Epithelial cell of proximal tubule (primary cell): ENCODE results near the gene NBEA. TPM values are rescaled to one million over a fixed set of nuclear protein-coding genes. Genes with fewer than 3 reads are reported as not detected.
"Not testable (repeated sequence)": the region's sequence is repeated elsewhere in the genome, so short reads cannot be mapped to it uniquely, and the experiment has no call there.

Source experiments
- DNase-seq: peaks from one replicate; pipeline ENCODE4 v3.0.0-alpha.2; 2011; ENCODE audit warnings: low read depth
- H3K4me3 ChIP-seq: 2 replicates; pipeline ENCODE4 v1.5.1; 2011; ENCODE audit warnings: low read depth, mild to moderate bottlenecking, low read length
- total RNA-seq: library from RNA; depleted of rRNA; stranded (reverse); fragments of >200 nt; gene quantifications from 2 replicates; pipeline ENCODE4 v1.2.3, GENCODE V29; 2015
- TF ChIP-seq, protein P1 (sequence below): conservative IDR thresholded peaks from 2 replicates; pipeline ENCODE4 v1.5.1; 2012; ENCODE audit warnings: low read depth, mild to moderate bottlenecking, low read length

Gene NBEA
- total RNA-seq, 1 donor from 2014 or later: 2.7 TPM

DNA sequence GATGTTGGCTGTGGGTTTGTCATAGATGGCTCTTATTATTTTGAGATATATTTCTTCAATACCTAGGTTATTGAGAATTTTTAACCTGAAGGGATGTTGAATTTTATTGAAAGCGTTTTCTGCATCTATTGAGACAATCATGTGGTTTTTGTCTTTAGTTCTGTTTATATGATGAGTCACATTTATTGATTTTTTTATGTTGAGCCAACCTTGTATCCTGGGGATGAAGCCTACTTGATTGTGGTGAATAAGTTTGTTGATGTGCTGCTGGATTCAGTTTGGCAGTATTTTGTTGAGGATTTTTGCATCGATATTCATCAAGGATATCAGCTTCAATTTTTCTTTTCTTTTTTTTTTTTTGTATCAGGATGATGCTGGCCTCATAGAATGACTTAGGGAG is 29.4 kb downstream of the NBEA start:
- DNase-seq: no peak
- TF ChIP-seq, protein P1, sequence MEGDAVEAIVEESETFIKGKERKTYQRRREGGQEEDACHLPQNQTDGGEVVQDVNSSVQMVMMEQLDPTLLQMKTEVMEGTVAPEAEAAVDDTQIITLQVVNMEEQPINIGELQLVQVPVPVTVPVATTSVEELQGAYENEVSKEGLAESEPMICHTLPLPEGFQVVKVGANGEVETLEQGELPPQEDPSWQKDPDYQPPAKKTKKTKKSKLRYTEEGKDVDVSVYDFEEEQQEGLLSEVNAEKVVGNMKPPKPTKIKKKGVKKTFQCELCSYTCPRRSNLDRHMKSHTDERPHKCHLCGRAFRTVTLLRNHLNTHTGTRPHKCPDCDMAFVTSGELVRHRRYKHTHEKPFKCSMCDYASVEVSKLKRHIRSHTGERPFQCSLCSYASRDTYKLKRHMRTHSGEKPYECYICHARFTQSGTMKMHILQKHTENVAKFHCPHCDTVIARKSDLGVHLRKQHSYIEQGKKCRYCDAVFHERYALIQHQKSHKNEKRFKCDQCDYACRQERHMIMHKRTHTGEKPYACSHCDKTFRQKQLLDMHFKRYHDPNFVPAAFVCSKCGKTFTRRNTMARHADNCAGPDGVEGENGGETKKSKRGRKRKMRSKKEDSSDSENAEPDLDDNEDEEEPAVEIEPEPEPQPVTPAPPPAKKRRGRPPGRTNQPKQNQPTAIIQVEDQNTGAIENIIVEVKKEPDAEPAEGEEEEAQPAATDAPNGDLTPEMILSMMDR: no peak

DNA sequence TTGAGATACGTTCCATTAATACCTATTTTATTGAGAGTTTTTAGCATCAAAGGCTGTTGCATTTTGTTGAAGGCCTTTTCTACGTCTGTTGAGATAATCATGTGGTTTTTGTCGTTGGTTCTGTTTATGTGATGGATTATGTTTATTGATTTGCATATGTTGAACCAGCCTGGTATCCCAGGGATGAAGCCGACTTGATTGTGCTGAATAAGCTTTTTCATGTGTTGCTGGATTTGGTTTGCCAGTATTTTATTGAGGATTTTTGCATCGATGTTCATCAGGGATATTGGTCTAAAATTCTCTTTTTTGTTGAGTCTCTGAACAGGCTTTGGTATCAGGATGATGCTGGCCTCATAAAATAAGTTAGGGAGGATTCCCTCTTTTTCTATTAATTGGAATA is 43.1 kb downstream of the NBEA start:
- not testable (repeated sequence) for DNase-seq, H3K4me3 ChIP-seq

More for the DNA sequence above, 29.4 kb downstream of the NBEA start:
- H3K4me3 ChIP-seq: no peak overlapping the region

DNA sequence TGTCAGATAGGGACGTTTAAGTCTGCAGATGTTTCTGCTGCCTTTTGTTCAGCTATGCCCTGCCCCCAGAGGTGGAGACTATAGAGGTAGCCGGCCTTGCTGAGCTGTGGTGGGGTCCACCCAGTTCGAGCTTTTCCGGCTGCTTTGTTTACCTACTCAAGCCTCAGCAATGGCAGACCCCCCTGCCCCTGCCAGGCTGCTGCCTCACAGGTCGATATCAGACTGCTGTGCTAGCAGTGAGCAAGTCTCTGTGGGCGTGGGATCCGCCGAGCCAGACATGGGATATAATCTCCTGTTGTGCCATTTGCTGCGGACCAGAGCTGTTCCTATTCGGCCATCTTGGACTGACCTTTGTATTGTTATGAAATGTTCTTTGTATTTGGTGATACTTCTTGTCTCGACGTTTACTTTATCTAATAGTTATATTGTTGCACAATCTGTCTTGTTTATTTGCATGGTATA is 46.3 kb downstream of the NBEA start:
- TF ChIP-seq, protein P1: no peak
- H3K4me3 ChIP-seq: no peak overlapping the region
- no peak for DNase-seq

DNA sequence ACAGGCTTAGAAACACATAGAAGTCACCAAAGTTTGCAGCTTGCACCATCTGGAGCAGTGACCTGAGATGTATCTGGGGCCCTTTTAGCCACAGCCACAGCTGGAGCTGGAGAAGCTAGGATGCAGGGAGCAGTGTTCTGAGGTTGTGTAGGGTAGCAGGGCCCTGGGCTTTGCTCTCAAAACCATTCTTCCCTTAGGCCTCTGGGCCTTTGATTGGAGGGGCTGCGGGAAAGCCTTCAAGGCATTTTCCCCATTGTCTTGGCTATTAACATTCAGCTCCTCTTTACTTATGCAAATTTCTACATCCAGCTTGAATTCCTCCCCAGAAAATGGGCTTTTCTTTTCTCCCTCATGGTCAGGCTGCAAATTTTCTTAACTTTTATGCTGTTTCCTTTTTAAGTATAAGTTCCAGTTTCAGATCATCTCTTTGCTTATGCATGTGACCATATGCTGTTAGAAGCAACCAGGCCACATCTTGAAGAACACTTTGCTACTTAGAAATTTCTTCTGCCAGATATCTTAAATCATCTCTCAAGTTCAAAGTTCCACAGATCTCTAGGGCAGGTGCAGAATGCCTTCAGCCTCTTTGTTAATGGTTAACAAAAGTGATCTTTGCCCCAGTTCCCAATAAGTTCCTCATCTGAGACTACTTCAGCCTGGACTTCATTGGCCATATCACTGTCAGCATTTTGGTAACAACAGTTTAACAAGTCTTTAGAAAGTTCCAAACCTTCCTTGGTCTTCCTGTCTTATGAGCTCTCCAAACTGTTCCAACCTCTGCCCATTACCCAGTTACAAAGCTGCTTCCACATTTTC is 48.5 kb downstream of the NBEA start:
- no peak for DNase-seq
- no peak overlapping the region for H3K4me3 ChIP-seq
- TF ChIP-seq, protein P1: no peak

DNA sequence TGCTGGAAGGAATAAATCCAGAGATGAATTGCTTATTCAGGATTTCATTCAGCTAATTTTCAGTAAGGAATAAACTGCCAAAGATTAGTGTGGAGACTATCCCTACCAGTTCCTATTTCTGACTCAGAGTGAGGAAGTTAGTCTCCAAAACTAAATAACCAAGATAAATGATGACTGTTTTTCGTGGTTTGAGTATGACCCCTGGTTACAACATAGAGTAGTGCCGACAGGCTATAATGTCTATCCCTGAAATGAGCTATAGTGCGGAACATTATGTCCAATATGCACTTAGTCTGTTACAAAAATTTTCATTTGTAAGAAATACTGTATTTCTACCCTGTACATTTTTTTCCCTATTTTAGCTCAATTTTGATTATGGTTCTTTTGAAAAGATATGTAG is 51.4 kb downstream of the NBEA start:
- no peak overlapping the region for H3K4me3 ChIP-seq
- TF ChIP-seq, protein P1: no peak
- DNase-seq: no peak

DNA sequence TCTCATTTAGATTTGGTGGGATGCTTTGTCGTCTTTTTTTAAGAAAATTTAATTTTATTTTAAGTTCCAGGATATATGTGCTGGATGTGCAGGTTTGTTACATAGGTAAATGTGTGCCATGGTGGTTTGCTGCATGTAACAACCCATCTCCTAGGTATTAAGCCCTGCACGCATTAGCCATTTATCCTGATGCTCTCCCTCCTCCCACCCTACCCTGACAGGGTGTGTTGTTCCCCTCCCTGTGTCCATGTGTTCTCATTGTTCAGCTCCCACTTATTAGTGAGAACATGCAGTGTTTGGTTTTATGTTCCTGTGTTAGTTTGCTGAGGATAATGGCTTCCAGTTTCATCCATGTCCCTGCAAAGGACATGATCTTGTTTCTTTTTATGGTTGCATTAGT is 61.7 kb downstream of the NBEA start:
- not testable (repeated sequence) for DNase-seq, H3K4me3 ChIP-seq

DNA sequence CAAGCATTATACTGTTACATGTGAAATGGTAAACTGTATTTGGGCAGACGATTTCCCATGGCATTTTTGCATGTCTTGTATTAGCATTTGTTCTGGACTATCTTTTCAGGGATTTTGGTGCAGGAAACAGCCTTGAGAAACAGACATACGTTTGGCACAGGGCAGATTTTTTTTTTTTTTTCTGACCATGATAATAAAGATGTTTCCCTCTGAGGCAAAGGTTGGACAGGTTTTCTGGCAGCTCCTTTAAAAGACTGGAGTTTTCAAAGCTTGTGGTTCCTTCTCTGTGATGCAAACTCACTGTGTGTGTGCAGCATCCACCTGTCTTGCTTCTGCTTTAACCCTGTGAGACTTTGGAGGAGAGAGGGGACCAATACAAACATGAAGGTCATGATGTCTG is 63.0 kb downstream of the NBEA start:
- H3K4me3 ChIP-seq: no peak overlapping the region
- TF ChIP-seq, protein P1: no peak
- no peak for DNase-seq

DNA sequence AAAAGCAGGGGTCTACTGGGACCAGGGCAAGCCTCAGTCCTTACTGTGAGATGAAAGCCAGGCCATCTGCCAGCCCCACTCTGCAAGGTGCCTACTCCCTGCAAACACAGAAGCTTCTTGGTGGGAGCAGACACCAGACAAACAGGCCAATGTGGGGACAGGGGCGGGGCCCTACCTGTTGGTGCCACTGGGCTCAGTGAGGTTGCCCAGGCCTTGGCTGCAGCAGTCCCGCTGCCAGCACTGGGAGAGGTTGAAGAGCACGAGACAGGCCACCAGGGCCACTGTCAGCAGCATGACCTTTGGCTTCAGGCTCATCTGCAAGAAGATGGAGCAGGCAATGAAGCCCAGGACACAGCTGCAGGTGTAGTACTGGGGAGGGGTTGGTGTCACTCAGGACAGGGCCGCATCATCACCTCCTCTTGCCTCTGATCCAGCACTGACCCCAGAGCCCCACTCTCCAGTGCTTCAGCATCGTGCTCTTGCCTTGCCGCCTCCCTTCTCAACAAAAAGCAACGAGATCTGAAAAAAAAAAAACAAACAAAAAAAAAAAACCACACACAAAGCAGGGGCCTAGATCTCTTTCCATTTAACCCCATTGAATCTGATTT is 72.6 kb downstream of the NBEA start:
- H3K4me3 ChIP-seq: no peak overlapping the region
- TF ChIP-seq, protein P1: no peak
- DNase-seq: no peak
